Lung (tissue), 12 donors: ENCODE results near the gene SHFL. TPM values are rescaled to one million over a fixed set of nuclear protein-coding genes. Genes with fewer than 3 reads are reported as not detected.

ENCODE experiments used
- ATAC-seq: fragments of 200-7000 bp; cut with Tn5 transposase; one replicate; pipeline ENCODE4 v1.9.1; 2020; ENCODE audit warnings: moderate number of reproducible peaks; ENCODE audit not compliant: insufficient read depth, low FRiP score
- DNase-seq, 3 donors: peaks; one replicate each; pipeline ENCODE4 v3.0.0-alpha.2; 2013 to 2017
- H3K27ac ChIP-seq, 2 donors: one replicate each; pipeline ENCODE4 v1.5.1; 2013; ENCODE audit warnings: mild to moderate bottlenecking in 2 of 2, moderate library complexity in 2 of 2, control low read depth in 1 of 2, inconsistent platforms in 1 of 2, low read depth in 1 of 2, low read length in 1 of 2
- H3K27me3 ChIP-seq, 3 donors: one replicate each; pipeline ENCODE4 v1.5.1; 2013; ENCODE audit warnings: low read length in 2 of 3; ENCODE audit not compliant: control insufficient read depth in 3 of 3, insufficient read depth in 3 of 3
- H3K36me3 ChIP-seq, 4 donors: one replicate each; pipeline ENCODE4 v1.5.1; 2013; ENCODE audit warnings: low read length in 4 of 4, mild to moderate bottlenecking in 1 of 4, moderate library complexity in 1 of 4; ENCODE audit not compliant: control insufficient read depth in 4 of 4, insufficient read depth in 4 of 4
- H3K4me1 ChIP-seq, 5 donors: one replicate each; pipeline ENCODE4 v1.5.1; 2013; ENCODE audit warnings: low read length in 5 of 5, mild to moderate bottlenecking in 2 of 5, moderate library complexity in 1 of 5; ENCODE audit not compliant: control insufficient read depth in 5 of 5, insufficient read depth in 5 of 5
- H3K4me3 ChIP-seq: one replicate; pipeline ENCODE4 v1.5.1; 2013; ENCODE audit warnings: mild to moderate bottlenecking, control low read depth, moderate library complexity
- H3K9ac ChIP-seq, 2 donors: one replicate each; pipeline ENCODE4 v1.5.1; 2013; ENCODE audit warnings: low read length in 2 of 2, control low read depth in 1 of 2; ENCODE audit not compliant: insufficient read depth in 1 of 2
- H3K9me3 ChIP-seq, 4 donors: one replicate each; pipeline ENCODE4 v1.5.1; 2013; ENCODE audit warnings: low read length in 3 of 4, mild to moderate bottlenecking in 1 of 4, moderate library complexity in 1 of 4; ENCODE audit not compliant: control insufficient read depth in 4 of 4, insufficient read depth in 3 of 4
- WGBS, 2 donors: extraction: QIAGEN DNeasy Blood & Tissue Kit; methylation state at CpG; one replicate each; pipeline ENCODE4 v1.1.7; 2013; 5-methylcytosine and 5-hydroxymethylcytosine counted together
- polyA plus RNA-seq, 2 donors: library from polyadenylated mRNA; stranded (reverse); fragments of 200-250 nt; gene quantifications; one replicate each; pipeline ENCODE4 v1.2.1, GENCODE V29; 2013
- total RNA-seq, 2 donors: library from RNA; depleted of rRNA in 1 of 2; stranded (reverse); fragments of >200 nt in 1 of 2; gene quantifications; one replicate each; pipeline ENCODE4 v1.2.1, GENCODE V29; 2014 to 2021
- TF ChIP-seq, protein P1 (sequence below): IDR thresholded peaks from 2 replicates; pipeline ENCODE4 v1.5.1; 2012; ENCODE audit warnings: mild to moderate bottlenecking; ENCODE audit errors: control extremely low read depth, extremely low read depth
- donor health status: control.
- donor health status: control.
- donor health status: Bipolar disorder and iron deficiency.
- donor health status: healthy.
- donor health status: DM: yes; HTN: yes; CAD: no.

Gene SHFL
- total and polyA plus RNA-seq, 4 donors, result 21.2 to 43.5 (median 33.3) TPM

DNA sequence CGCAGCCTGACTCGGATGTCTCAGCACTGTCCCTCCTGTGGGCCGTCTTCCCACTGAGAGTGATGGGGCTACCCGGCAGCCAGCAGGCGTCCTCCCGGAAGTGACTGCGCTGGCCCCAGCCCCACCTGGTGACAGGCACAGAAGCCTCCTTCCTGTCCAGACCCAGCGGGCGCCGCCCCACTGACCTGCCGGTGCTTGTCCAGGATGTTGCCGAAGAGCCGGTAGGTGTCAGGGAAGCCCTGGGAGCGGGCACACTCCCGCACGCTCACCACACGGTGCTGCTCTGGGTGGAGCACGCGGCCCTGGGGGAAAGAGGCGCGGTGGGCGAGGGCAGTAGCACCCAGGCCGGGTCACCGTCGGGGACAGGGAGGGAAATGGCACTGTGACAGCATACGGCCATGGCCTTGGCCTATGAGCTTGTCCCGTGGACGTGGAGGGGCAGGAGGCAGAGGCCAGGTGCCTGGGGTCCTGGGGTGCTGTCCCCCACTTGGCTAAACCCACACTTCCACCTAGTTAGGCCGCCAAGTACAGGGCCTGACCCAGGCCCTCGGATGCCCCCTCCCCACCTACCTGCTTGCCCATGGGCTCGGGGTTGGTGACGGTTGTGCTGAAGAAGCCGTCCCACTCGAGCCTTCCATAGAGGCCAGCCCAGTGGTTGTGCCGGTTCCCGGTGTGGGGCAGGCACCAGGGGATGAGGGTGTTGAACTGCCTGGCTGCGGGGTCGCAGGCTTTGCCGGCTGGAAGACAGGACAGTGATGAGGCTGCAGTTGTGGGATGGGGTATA is 49.6 kb downstream of the SHFL start:
- WGBS, 2 donors, result 88 to 92% methylated on average over 39 of the region's 39 CpGs
- Histone ChIP-seq H3K9me3 (peaks cover 0 to 3% (median 0%) of the 10 kb centered on the region in 4 donors), H3K4me3 (no peak overlapping the region), H3K27ac (peak overlapping the region in 1 of 2 donors; percentile 71), H3K36me3 (peaks cover 10 to 65% (median 40%) of the 10 kb centered on the region in 4 donors), H3K9ac (no peak overlapping the region), H3K4me1 (no peaks in the 10 kb centered on the region), H3K27me3 (no peaks in the 10 kb centered on the region)
- ATAC-seq (peak; percentile 49), DNase-seq (no peak)
- TF ChIP-seq, protein P1, sequence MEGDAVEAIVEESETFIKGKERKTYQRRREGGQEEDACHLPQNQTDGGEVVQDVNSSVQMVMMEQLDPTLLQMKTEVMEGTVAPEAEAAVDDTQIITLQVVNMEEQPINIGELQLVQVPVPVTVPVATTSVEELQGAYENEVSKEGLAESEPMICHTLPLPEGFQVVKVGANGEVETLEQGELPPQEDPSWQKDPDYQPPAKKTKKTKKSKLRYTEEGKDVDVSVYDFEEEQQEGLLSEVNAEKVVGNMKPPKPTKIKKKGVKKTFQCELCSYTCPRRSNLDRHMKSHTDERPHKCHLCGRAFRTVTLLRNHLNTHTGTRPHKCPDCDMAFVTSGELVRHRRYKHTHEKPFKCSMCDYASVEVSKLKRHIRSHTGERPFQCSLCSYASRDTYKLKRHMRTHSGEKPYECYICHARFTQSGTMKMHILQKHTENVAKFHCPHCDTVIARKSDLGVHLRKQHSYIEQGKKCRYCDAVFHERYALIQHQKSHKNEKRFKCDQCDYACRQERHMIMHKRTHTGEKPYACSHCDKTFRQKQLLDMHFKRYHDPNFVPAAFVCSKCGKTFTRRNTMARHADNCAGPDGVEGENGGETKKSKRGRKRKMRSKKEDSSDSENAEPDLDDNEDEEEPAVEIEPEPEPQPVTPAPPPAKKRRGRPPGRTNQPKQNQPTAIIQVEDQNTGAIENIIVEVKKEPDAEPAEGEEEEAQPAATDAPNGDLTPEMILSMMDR, result no peak

- no peaks in the 10 kb centered on the region for H3K4me1 ChIP-seq
- DNase-seq (no peak), ATAC-seq (no peak)
- no peak overlapping the region for H3K4me3 ChIP-seq
- no peaks in the 10 kb centered on the region for H3K27me3 ChIP-seq
- peak overlapping the region in 1 of 2 donors; percentile 3 for H3K27ac ChIP-seq
- peaks cover 0 to 3% (median 0%) of the 10 kb centered on the region in 4 donors for H3K9me3 ChIP-seq
- no peak overlapping the region for H3K9ac ChIP-seq
- WGBS, 2 donors, result 90 to 95% methylated on average over 14 of the region's 14 CpGs
- H3K36me3 ChIP-seq, result peaks cover 18 to 73% (median 49%) of the 10 kb centered on the region in 4 donors
- TF ChIP-seq, protein P1, result no peak
These were observed 50.8 kb downstream of the SHFL start for GRCh38 chr19:10136936-10137335.

GRCh38 chr19:10137751-10138682 is 51.9 kb downstream of the SHFL start:
- Histone ChIP-seq H3K4me3 (no peak overlapping the region), H3K4me1 (no peaks in the 10 kb centered on the region), H3K36me3 (peaks cover 28 to 77% (median 53%) of the 10 kb centered on the region in 4 donors), H3K27ac (no peak overlapping the region), H3K9me3 (peaks cover 0 to under 1% (median 0%) of the 10 kb centered on the region in 4 donors), H3K27me3 (no peaks in the 10 kb centered on the region), H3K9ac (no peak overlapping the region)
- DNase-seq, result no peak
- TF ChIP-seq, protein P1, result no peak
- 93% methylated on average over 38 of the region's 38 CpGs for WGBS, 2 donors
- no peak for ATAC-seq
